GM06990 (cell line): ENCODE results near the gene NBL1.

Source experiments
- DNase-seq: peaks from one replicate; pipeline ENCODE4 v3.0.0-alpha.2; 2011; ENCODE audit not compliant: insufficient read length; ENCODE audit errors: extremely low read depth
- H3K27me3 ChIP-seq: replicated peaks from 2 replicates; pipeline ENCODE4 v1.6.0; 2011; ENCODE audit warnings: low read length; ENCODE audit not compliant: control insufficient read depth, insufficient read depth
- H3K36me3 ChIP-seq: 2 replicates; pipeline ENCODE4 v1.5.1; 2011; ENCODE audit warnings: low read length; ENCODE audit not compliant: control insufficient read depth, insufficient read depth
- H3K4me3 ChIP-seq: replicated peaks from 2 replicates; pipeline ENCODE4 v1.5.1; 2011; ENCODE audit warnings: low read depth, mild to moderate bottlenecking, control low read depth, low read length
- CTCF ChIP-seq: IDR thresholded peaks from 2 replicates; pipeline ENCODE4 v1.5.1; 2011; ENCODE audit warnings: low read length, control low read depth, mild to moderate bottlenecking, inconsistent platforms; ENCODE audit not compliant: insufficient read depth, poor library complexity, severe bottlenecking

The NBL1 gene

GRCh38 chr1:19602486-19602885 is 41.6 kb upstream of the NBL1 start:
- no peak for TF ChIP-seq CTCF
- Histone ChIP-seq H3K4me3 (no peak overlapping the region), H3K27me3 (no peaks in the 10 kb centered on the region), H3K36me3 (peaks cover 2% of the 10 kb centered on the region)
- DNase-seq: no peak

GRCh38 chr1:19605967-19606366 is 38.1 kb upstream of the NBL1 start:
- no peak for TF ChIP-seq CTCF
- H3K4me3 ChIP-seq: no peak overlapping the region
- peaks cover 6% of the 10 kb centered on the region for H3K36me3 ChIP-seq
- no peaks in the 10 kb centered on the region for H3K27me3 ChIP-seq
- no peak for DNase-seq

GRCh38 chr1:19606817-19607642 is 37.1 kb upstream of the NBL1 start:
- no peak for TF ChIP-seq CTCF
- H3K27me3 ChIP-seq: no peaks in the 10 kb centered on the region
- DNase-seq: no peak
- H3K4me3 ChIP-seq: no peak overlapping the region
- peaks cover 5% of the 10 kb centered on the region for H3K36me3 ChIP-seq

GRCh38 chr1:19608232-19608631 is 35.9 kb upstream of the NBL1 start:
- no peak for DNase-seq
- Histone ChIP-seq H3K4me3 (no peak overlapping the region), H3K36me3 (peaks cover 5% of the 10 kb centered on the region), H3K27me3 (no peaks in the 10 kb centered on the region)
- no peak for TF ChIP-seq CTCF

GRCh38 chr1:19610282-19610981 is 33.7 kb upstream of the NBL1 start:
- Histone ChIP-seq H3K27me3 (no peaks in the 10 kb centered on the region), H3K4me3 (no peak overlapping the region), H3K36me3 (peaks cover 7% of the 10 kb centered on the region)
- DNase-seq: no peak
- TF ChIP-seq CTCF: no peak
